ENCODE data around the gene NALCN.

NALCN gene

GRCh38 chr13:101416181-101417042, at the start of gene NALCN:
Gene NALCN, minus strand, starts transcription at chr13:101416508. Its CDS starts 17,382 bp downstream, at chr13:101399126.
- DNase-seq (ENCODE audit: low read depth in 2 of 3, low spot score in 2 of 3), result no peak

GRCh38 chr13:101465877-101466276, 49.6 kb upstream of the NALCN start:
- DNase-seq (ENCODE audit: low read depth in 2 of 3, low spot score in 2 of 3), result no peak

GRCh38 chr13:101457176-101457575, 40.9 kb upstream of the NALCN start:
- no peak for DNase-seq (ENCODE audit: low read depth in 2 of 3, low spot score in 2 of 3)

- DNase-seq (ENCODE audit: low read depth in 2 of 3, low spot score in 2 of 3), result no peak
These were observed 39.6 kb upstream of the NALCN start for GRCh38 chr13:101455863-101456262.

- DNase-seq (ENCODE audit: low read depth in 2 of 3, low spot score in 2 of 3), result no peak
These were observed 38.5 kb upstream of the NALCN start for GRCh38 chr13:101454767-101455166.

GRCh38 chr13:101453784-101454201, 37.5 kb upstream of the NALCN start:
- DNase-seq (ENCODE audit: low read depth in 2 of 3, low spot score in 2 of 3), result no peak

- no peak for DNase-seq (ENCODE audit: low read depth in 2 of 3, low spot score in 2 of 3)
These were observed 36.5 kb upstream of the NALCN start, which contains the start of gene ITGBL1 for GRCh38 chr13:101452519-101453485. Gene ITGBL1, plus strand, starts transcription at chr13:101452675. Its CDS starts 159 bp downstream, at chr13:101452834.

- DNase-seq (ENCODE audit: low read depth in 2 of 3, low spot score in 2 of 3), result no peak
These were observed 35.3 kb upstream of the NALCN start for GRCh38 chr13:101451641-101452040.

GRCh38 chr13:101450749-101451130, 34.4 kb upstream of the NALCN start:
- no peak for DNase-seq (ENCODE audit: low read depth in 2 of 3, low spot score in 2 of 3)

- DNase-seq (ENCODE audit: low read depth in 2 of 3, low spot score in 2 of 3), result no peak
These were observed 33.8 kb upstream of the NALCN start for GRCh38 chr13:101449790-101450748.

GRCh38 chr13:101447852-101448251, 31.5 kb upstream of the NALCN start:
- no peak for DNase-seq (ENCODE audit: low read depth in 2 of 3, low spot score in 2 of 3)

- DNase-seq (ENCODE audit: low read depth in 2 of 3, low spot score in 2 of 3), result no peak
These were observed 18.2 kb upstream of the NALCN start for GRCh38 chr13:101434486-101434885.

- DNase-seq (ENCODE audit: low read depth in 2 of 3, low spot score in 2 of 3), result no peak
These were observed 17.6 kb upstream of the NALCN start for GRCh38 chr13:101433895-101434294.

GRCh38 chr13:101429733-101430132, 13.4 kb upstream of the NALCN start:
- DNase-seq (ENCODE audit: low read depth in 2 of 3, low spot score in 2 of 3), result no peak

GRCh38 chr13:101425623-101426022, 9.3 kb upstream of the NALCN start:
- DNase-seq (ENCODE audit: low read depth in 2 of 3, low spot score in 2 of 3), result no peak

- no peak for DNase-seq (ENCODE audit: low read depth in 2 of 3, low spot score in 2 of 3)
These were observed 8.8 kb upstream of the NALCN start for GRCh38 chr13:101425156-101425471.

- DNase-seq (ENCODE audit: low read depth in 2 of 3, low spot score in 2 of 3), result no peak
These were observed 8.3 kb upstream of the NALCN start for GRCh38 chr13:101424381-101425155.

GRCh38 chr13:101423872-101424271, 7.6 kb upstream of the NALCN start:
- DNase-seq (ENCODE audit: low read depth in 2 of 3, low spot score in 2 of 3), result no peak

GRCh38 chr13:101417501-101417900, 1.2 kb upstream of the NALCN start:
- DNase-seq (ENCODE audit: low read depth in 2 of 3, low spot score in 2 of 3), result no peak

GRCh38 chr13:101417043-101417406, 717 bp upstream of the NALCN start:
- no peak for DNase-seq (ENCODE audit: low read depth in 2 of 3, low spot score in 2 of 3)

All from activated CD8-positive, alpha-beta memory T cell treated with anti-CD3 and anti-CD28 coated beads for 48 hours (primary cell).